ENCODE results near the gene TARM1. TPM values are rescaled to one million over a fixed set of nuclear protein-coding genes. Genes with fewer than 3 reads are reported as not detected.

The TARM1 gene
- total RNA-seq, 1 donor from 2014 or later: not detected

DNA sequence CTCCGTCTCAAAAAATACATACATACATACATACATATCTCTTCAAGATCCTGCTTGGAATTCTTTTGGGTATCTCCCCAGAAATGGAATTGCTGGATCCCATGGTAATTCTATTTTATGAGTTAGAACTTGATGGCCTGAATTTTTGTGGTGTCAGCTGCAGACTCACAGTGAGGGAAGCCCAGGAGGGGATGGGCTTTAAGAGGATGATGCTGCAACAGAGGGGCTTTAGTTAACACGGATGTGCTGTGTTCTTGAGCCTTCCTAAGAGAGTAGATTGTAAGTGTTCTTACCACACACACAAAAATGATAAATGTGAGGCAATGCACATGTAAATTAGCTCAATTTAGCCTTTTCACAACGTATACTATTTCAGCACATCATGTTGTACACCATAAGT is 58.0 kb downstream of the TARM1 start:
- Histone ChIP-seq H3K4me1 (no peaks in the 10 kb centered on the region), H3K27me3 (peaks cover 3% of the 10 kb centered on the region), H3K27ac (no peak overlapping the region), H2AFZ (replicated peaks) (no peak overlapping the region), H3K4me3 (no peak overlapping the region), H3K9me3 (ENCODE audit: low read depth) (no peaks in the 10 kb centered on the region), H3K4me2 (no peak overlapping the region), H3K36me3 (no peaks in the 10 kb centered on the region), H3K79me2 (ENCODE audit: low read depth) (no peaks in the 10 kb centered on the region), H4K20me1 (ENCODE audit: low read depth) (no peaks in the 10 kb centered on the region), H3F3A (ENCODE audit: low read depth) (no peaks in the 10 kb centered on the region), H3K9ac (no peak overlapping the region)
- TF ChIP-seq EZH2phosphoT487 (IDR thresholded peaks at IDR 0.05): no peak
- TF ChIP-seq EZH2 (IDR thresholded peaks at IDR 0.05): no peak
- TF ChIP-seq, protein P1, sequence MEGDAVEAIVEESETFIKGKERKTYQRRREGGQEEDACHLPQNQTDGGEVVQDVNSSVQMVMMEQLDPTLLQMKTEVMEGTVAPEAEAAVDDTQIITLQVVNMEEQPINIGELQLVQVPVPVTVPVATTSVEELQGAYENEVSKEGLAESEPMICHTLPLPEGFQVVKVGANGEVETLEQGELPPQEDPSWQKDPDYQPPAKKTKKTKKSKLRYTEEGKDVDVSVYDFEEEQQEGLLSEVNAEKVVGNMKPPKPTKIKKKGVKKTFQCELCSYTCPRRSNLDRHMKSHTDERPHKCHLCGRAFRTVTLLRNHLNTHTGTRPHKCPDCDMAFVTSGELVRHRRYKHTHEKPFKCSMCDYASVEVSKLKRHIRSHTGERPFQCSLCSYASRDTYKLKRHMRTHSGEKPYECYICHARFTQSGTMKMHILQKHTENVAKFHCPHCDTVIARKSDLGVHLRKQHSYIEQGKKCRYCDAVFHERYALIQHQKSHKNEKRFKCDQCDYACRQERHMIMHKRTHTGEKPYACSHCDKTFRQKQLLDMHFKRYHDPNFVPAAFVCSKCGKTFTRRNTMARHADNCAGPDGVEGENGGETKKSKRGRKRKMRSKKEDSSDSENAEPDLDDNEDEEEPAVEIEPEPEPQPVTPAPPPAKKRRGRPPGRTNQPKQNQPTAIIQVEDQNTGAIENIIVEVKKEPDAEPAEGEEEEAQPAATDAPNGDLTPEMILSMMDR (IDR thresholded peaks at IDR 0.05): no peak
- Mint-ChIP-seq H3K4me3 (no peak overlapping the region), H3K4me1 (peaks cover 19% of the 10 kb centered on the region), H3K36me3 (no peaks in the 10 kb centered on the region), H3K27me3 (ENCODE audit: insufficient read depth, low read depth) (peaks cover 15% of the 10 kb centered on the region), H3K27ac (no peak overlapping the region), H3K9me3 (peaks cover 7% of the 10 kb centered on the region)
- no peak for DNase-seq (ENCODE audit: low spot score)

DNA sequence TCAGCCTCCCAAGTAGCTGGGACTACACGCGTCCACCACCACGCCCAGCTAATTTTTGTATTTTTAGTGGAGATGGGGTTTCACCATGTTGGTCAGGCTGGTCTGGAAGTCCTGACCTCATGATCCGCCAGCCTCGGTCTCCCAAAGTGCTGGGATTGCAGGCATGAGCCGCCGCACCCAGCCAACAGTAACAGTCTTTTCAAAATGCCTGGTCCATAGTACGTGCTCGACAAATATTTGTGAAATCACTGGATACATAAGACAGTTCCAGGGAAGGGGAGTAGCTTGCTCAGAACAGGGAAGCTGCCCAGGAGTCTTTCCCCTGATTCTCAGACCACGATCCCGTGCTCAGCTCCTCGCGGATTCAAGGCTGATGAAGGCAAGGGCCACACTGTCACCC is 59.2 kb downstream of the TARM1 start:
- no peak overlapping the region for H3K4me2 ChIP-seq
- no peaks in the 10 kb centered on the region for H3F3A ChIP-seq (ENCODE audit: low read depth)
- Mint-ChIP-seq H3K27ac (no peak overlapping the region), H3K27me3 (ENCODE audit: insufficient read depth, low read depth) (peaks cover 13% of the 10 kb centered on the region), H3K4me3 (no peak overlapping the region), H3K36me3 (no peaks in the 10 kb centered on the region), H3K9me3 (peaks cover 13% of the 10 kb centered on the region), H3K4me1 (peaks cover 25% of the 10 kb centered on the region)
- H4K20me1 ChIP-seq (ENCODE audit: low read depth): no peaks in the 10 kb centered on the region
- no peak overlapping the region for H3K9ac ChIP-seq
- H3K79me2 ChIP-seq (ENCODE audit: low read depth): no peaks in the 10 kb centered on the region
- H2AFZ ChIP-seq (replicated peaks): no peak overlapping the region
- H3K27me3 ChIP-seq: peaks cover 3% of the 10 kb centered on the region
- no peak for DNase-seq (ENCODE audit: low spot score)
- H3K27ac ChIP-seq: no peak overlapping the region
- no peaks in the 10 kb centered on the region for H3K9me3 ChIP-seq (ENCODE audit: low read depth)
- H3K36me3 ChIP-seq: no peaks in the 10 kb centered on the region
- H3K4me1 ChIP-seq: no peaks in the 10 kb centered on the region
- H3K4me3 ChIP-seq: no peak overlapping the region
- TF ChIP-seq EZH2 (IDR thresholded peaks at IDR 0.05) (no peak), EZH2phosphoT487 (IDR thresholded peaks at IDR 0.05) (no peak)
- TF ChIP-seq, protein P1 (IDR thresholded peaks at IDR 0.05): no peak

DNA sequence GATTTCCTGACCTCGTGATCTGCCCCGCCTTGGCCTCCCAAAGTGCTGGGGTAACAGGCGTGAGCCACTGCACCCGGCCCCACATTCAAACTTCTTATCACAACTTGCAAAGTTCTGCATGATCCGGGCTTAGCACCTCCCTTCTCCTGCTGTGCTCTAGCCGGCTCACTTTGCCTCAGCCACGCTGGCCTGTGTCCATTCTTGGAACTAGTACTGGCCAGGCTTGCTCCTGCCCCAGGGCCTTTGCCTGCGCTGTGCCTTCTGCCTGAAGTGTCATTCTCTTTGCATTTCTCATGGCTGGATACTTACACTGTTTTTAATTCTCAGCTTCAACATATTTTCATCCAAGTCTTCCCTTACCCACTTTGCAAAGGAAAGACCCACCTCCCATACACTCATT is 59.8 kb downstream of the TARM1 start:
- Histone ChIP-seq H2AFZ (replicated peaks) (no peak overlapping the region), H3K4me3 (no peak overlapping the region), H3K27ac (no peak overlapping the region), H3K27me3 (peaks cover 3% of the 10 kb centered on the region), H4K20me1 (ENCODE audit: low read depth) (no peaks in the 10 kb centered on the region), H3K4me1 (no peaks in the 10 kb centered on the region), H3K9me3 (ENCODE audit: low read depth) (no peaks in the 10 kb centered on the region), H3K36me3 (no peaks in the 10 kb centered on the region), H3F3A (ENCODE audit: low read depth) (no peaks in the 10 kb centered on the region), H3K79me2 (ENCODE audit: low read depth) (no peaks in the 10 kb centered on the region), H3K4me2 (no peak overlapping the region), H3K9ac (no peak overlapping the region)
- DNase-seq (ENCODE audit: low spot score): no peak
- H3K4me1 Mint-ChIP-seq: peaks cover 27% of the 10 kb centered on the region
- H3K27me3 Mint-ChIP-seq (ENCODE audit: insufficient read depth, low read depth): peaks cover 13% of the 10 kb centered on the region
- TF ChIP-seq EZH2phosphoT487 (IDR thresholded peaks at IDR 0.05): no peak
- TF ChIP-seq EZH2 (IDR thresholded peaks at IDR 0.05): no peak
- TF ChIP-seq, protein P1 (IDR thresholded peaks at IDR 0.05): no peak
- no peaks in the 10 kb centered on the region for H3K36me3 Mint-ChIP-seq
- peak overlapping the region; percentile 39 for H3K27ac Mint-ChIP-seq
- peak overlapping the region; percentile 36 for H3K4me3 Mint-ChIP-seq
- peaks cover 16% of the 10 kb centered on the region for H3K9me3 Mint-ChIP-seq

Small RNAs within 50 kb of the gene (small RNA-seq; reads per million reads assigned to genes)
- not detected for gene AC012314.20

Other genes with a start within 250 kb of the TARM1 start
- 11.5 and 25.6 TPM in 2 replicates for gene MYADM, start 213.5 kb downstream of the TARM1 start, total RNA-seq (ENCODE audit: low replicate concordance)
- 0.51 and 3.3 TPM in 2 replicates for gene PRKCG, start 199.2 kb downstream of the TARM1 start, total RNA-seq (ENCODE audit: low replicate concordance)
- 6.7 and 27.3 TPM in 2 replicates for gene CACNG7, start 172.1 kb downstream of the TARM1 start, total RNA-seq (ENCODE audit: low replicate concordance)
- 0.02 and 0.37 TPM in 2 replicates for gene CACNG8, start 118.4 kb downstream of the TARM1 start, total RNA-seq (ENCODE audit: low replicate concordance)
- gene CACNG6, start 89.7 kb downstream of the TARM1 start, total RNA-seq (ENCODE audit: low replicate concordance): 1.0 TPM in 1 of 2 replicates, not detected in the other
- 0.12 TPM in 1 of 2 replicates, not detected in the other for gene VSTM1, start 17.5 kb downstream of the TARM1 start, total RNA-seq (ENCODE audit: low replicate concordance)
- 2.4 TPM in 1 of 2 replicates, not detected in the other for gene OSCAR, start 19.4 kb upstream of the TARM1 start, total RNA-seq (ENCODE audit: low replicate concordance)
- 40.3 and 75.9 TPM in 2 replicates for gene NDUFA3, start 21.5 kb upstream of the TARM1 start, total RNA-seq (ENCODE audit: low replicate concordance)
- 9.4 and 18.0 TPM in 2 replicates for gene TFPT, start 34.3 kb upstream of the TARM1 start, total RNA-seq (ENCODE audit: low replicate concordance)
- 62.0 and 64.4 TPM in 2 replicates for gene PRPF31, start 34.4 kb upstream of the TARM1 start, total RNA-seq (ENCODE audit: low replicate concordance)
- 23.2 and 29.4 TPM in 2 replicates for gene CNOT3, start 56.4 kb upstream of the TARM1 start, total RNA-seq (ENCODE audit: low replicate concordance)
- 2.7 and 5.4 TPM in 2 replicates for gene LENG1, start 78.4 kb upstream of the TARM1 start, total RNA-seq (ENCODE audit: low replicate concordance)
- gene TMC4, start 91.8 kb upstream of the TARM1 start, total RNA-seq (ENCODE audit: low replicate concordance): 0.46 TPM in 1 of 2 replicates, not detected in the other
- gene MBOAT7, start 108.2 kb upstream of the TARM1 start, total RNA-seq (ENCODE audit: low replicate concordance): 20.0 and 91.0 TPM in 2 replicates
- gene TSEN34, start 109.9 kb upstream of the TARM1 start, total RNA-seq (ENCODE audit: low replicate concordance): 10.3 and 37.3 TPM in 2 replicates
- gene RPS9, start 119.5 kb upstream of the TARM1 start, total RNA-seq (ENCODE audit: low replicate concordance): 1,773 and 2,732 TPM in 2 replicates
- not detected in 2 replicates for gene LILRB3, start 141.6 kb upstream of the TARM1 start, total RNA-seq (ENCODE audit: low replicate concordance)
- gene LILRA6, start 161.4 kb upstream of the TARM1 start, total RNA-seq (ENCODE audit: low replicate concordance): not detected in 2 replicates
- gene LILRB5, start 175.9 kb upstream of the TARM1 start, total RNA-seq (ENCODE audit: low replicate concordance): not detected in 2 replicates
- not detected in 2 replicates for gene LILRB2, start 199.7 kb upstream of the TARM1 start, total RNA-seq (ENCODE audit: low replicate concordance)
- gene LILRA5, start 231.8 kb upstream of the TARM1 start, total RNA-seq (ENCODE audit: low replicate concordance): not detected in 2 replicates

All from neural progenitor cell (in vitro differentiated cells).